MG63 (cell line): ENCODE measurements around the gene SLF1. TPM values are rescaled to one million over a fixed set of nuclear protein-coding genes. Genes with fewer than 3 reads are reported as not detected.
"Not testable (repeated sequence)": the region's sequence is repeated elsewhere in the genome, so short reads cannot be mapped to it uniquely, and the experiment has no call there.

Experiments used
- DNase-seq: peaks from one replicate; pipeline ENCODE4 v3.0.0-alpha.2; 2020
- H3K27me3 ChIP-seq: fragments of 250-450 bp; sonication (Bioruptor Pico); 2 replicates; pipeline ENCODE4 v1.5.1; 2020; ENCODE audit warnings: mild to moderate bottlenecking, moderate library complexity
- H3K36me3 ChIP-seq: fragments of 250-450 bp; sonication (Bioruptor Pico); 2 replicates; pipeline ENCODE4 v1.5.1; 2020; ENCODE audit warnings: mild to moderate bottlenecking, moderate library complexity
- H3K4me3 ChIP-seq: fragments of 250-450 bp; sonication (Bioruptor Pico); 2 replicates; pipeline ENCODE4 v1.5.1; 2020; ENCODE audit warnings: mild to moderate bottlenecking, moderate library complexity
- H3K9me3 ChIP-seq: fragments of 250-450 bp; sonication (Bioruptor Pico); 2 replicates; pipeline ENCODE4 v1.5.1; 2020; ENCODE audit warnings: mild to moderate bottlenecking, moderate library complexity
- total RNA-seq: library from RNA; depleted of rRNA; stranded (reverse); fragments of >200 nt; shearing (Covaris generic); gene quantifications from 2 replicates; pipeline ENCODE4 v1.2.3, GENCODE V29; 2014; ENCODE audit warnings: low replicate concordance; rRNA removed

Gene SLF1
- total RNA-seq = 8.6 and 16.1 TPM in 2 replicates

DNA sequence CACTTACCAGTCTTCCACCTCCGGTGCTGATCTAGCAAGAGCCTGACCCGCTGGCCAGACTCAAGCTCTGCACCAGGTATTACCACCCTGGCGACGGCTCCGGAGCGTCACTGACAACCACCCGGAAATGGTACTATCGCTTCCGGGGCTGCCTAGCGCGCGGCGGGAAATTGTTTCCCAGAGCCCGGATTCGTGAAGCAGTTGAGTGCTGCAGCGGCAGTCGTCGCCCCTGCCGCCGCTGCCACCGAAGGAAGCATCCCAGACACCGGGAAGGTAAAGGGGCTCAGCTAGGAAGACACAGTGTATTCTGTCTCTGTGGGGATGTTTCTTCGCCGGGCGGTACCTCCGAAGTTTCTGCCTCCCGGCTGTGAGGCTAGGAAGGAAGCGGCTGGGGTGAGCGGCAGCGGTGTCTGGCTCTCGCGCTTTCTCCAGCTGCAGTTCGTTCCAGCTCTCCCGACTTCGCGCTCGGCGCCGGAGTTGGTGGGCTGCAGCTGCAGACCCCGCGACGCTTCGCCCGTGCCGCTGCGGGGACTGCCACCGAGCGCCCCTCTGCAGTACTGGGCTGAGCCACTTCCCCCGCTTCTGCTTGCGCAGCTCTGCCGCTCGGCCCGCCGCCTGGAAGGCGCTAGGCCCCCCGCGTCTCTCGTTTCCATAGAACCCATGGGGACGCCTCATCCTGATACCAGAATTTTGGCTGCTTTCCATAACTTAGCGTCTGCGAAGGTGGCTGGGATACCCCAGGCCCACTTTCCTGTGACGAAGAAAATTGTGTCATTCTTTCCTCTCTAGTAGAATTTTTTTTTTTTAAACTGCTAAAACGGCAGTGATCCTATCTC, at the start of gene SLF1, which contains the start of gene KIAA0825:
SLF1 (plus strand) TSS at position 177 of the 836 bp plus-strand sequence. CDS start 10,142 bp downstream, outside the sequence.
KIAA0825 (minus strand) TSS at position 112 of the 836 bp plus-strand sequence. CDS start 81,478 bp downstream, outside the sequence.
- Histone ChIP-seq H3K36me3 (no peaks in the 10 kb centered on the region), H3K27me3 (no peaks in the 10 kb centered on the region), H3K4me3 (peak within 1 kb of the TSS; percentile 90), H3K9me3 (no peaks in the 10 kb centered on the region)
- DNase-seq = peak; percentile 95

GRCh38 chr5:94571415-94571814, 47.1 kb upstream of the SLF1 start:
- DNase-seq = no peak
- Histone ChIP-seq H3K4me3 (no peak overlapping the region), H3K9me3 (no peaks in the 10 kb centered on the region), H3K27me3 (no peaks in the 10 kb centered on the region), H3K36me3 (no peaks in the 10 kb centered on the region)

DNA sequence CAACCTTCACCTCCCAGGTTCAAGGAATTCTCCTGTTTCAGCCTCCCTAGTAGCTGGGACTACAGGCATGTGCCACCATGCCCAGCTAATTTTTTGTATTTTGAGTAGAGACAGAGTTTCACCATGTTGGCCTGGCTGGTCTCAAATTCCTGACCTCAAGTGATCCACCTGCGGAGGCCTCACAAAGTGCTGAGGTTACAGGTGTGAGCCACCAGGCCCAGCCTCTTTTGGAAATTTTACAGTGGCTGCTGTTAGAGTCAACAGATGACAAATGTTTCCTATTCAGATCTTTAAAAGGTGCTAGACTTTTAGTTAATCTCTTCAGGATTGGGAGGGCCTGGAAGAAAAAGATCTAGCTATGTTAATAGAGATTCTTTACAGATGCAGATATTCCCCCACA, 45.1 kb upstream of the SLF1 start:
- not testable (repeated sequence) for H3K36me3 ChIP-seq, H3K9me3 ChIP-seq

DNA sequence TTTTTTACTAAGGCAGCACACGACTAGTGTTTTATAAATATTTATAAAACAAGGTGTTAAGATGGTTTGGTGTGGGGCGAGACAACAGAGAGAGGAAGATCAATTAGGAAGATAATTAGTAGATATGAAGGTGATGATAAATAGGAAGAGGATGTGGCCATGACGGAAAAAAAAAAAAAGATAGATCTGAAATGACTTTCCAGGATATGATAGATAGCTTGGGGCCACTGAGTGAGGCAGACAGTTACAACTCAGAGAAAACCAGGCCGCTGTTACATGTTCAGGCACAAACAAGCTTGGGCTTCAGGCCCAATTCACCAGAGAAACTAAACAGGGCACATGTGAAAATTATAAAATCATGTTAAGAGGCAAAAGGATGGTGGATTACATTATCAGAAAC, 43.3 kb upstream of the SLF1 start:
- DNase-seq = no peak
- Histone ChIP-seq H3K27me3 (no peaks in the 10 kb centered on the region), H3K36me3 (no peaks in the 10 kb centered on the region), H3K9me3 (no peaks in the 10 kb centered on the region), H3K4me3 (no peak overlapping the region)

More for the DNA sequence above, 45.1 kb upstream of the SLF1 start:
- H3K4me3 ChIP-seq, H3K27me3 ChIP-seq, DNase-seq: not testable (repeated sequence)

DNA sequence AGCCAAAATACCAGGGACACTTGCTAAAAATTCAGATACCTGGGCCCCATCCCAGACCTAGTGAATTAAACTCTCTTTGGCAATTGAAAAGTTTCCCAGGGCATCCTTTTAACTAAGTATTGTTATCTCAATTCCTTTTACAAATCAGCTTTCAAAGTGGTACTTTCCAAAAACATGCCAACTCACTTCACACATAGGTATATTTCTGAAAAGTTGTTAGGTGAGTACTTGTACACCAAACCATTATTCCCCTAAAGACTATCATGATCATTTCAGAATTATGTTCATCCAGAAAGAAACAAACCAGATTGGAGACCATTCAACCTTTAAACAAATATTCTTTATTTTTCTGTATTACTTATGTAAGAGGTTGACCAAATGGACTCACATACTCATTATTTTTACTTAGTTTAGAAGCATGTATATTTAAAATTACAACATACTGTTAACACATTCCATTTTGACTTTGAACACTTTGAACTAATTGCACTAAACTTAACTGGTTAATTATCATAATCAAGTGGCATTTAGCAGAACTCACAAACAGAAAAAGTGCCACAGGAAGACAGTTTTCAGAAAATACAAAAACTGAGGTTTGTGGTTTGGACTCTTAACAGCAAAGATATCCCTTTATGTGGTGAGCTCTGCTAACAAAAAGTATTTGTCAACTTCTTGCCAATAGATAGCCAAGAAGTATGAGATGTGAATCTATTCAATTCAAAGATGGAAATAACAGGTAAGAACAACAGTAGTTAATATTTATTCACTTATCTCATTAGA, 40.8 kb upstream of the SLF1 start:
- Histone ChIP-seq H3K4me3 (no peak overlapping the region), H3K27me3 (no peaks in the 10 kb centered on the region), H3K9me3 (no peaks in the 10 kb centered on the region), H3K36me3 (no peaks in the 10 kb centered on the region)
- no peak for DNase-seq

DNA sequence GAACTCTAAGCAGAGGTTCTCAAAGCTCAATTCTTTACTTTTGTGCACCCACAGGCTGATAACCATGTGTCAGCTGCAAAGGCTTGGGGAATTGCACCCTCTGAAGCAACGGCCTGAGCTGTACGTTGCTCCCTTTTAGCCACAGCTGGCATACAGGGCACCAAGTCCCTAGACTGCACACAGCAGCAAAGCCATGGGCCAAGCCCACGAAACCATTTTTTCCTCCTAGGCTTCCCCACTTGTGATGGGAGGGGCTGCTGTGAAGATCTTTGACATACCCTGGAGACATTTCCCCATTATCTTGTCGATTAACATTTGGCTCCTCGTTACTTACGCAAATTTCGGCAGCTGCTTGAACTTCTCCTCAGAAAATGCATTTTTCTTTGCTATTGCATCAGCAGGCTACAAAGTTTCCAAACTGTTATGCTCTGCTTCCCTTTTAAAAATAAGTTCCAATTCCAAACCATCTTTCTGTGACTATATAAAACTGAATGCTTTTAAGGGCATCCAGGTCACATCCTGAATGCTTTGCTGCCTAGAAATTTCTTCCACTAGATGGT, 23.1 kb upstream of the SLF1 start:
- Histone ChIP-seq H3K27me3 (no peaks in the 10 kb centered on the region), H3K36me3 (no peaks in the 10 kb centered on the region), H3K4me3 (no peak overlapping the region), H3K9me3 (no peaks in the 10 kb centered on the region)
- DNase-seq = no peak

- no peak for DNase-seq
- Histone ChIP-seq H3K9me3 (no peaks in the 10 kb centered on the region), H3K36me3 (no peaks in the 10 kb centered on the region), H3K27me3 (no peaks in the 10 kb centered on the region), H3K4me3 (no peak overlapping the region)
Measured at GRCh38 chr5:94613583-94613982, 4.9 kb upstream of the SLF1 start.

DNA sequence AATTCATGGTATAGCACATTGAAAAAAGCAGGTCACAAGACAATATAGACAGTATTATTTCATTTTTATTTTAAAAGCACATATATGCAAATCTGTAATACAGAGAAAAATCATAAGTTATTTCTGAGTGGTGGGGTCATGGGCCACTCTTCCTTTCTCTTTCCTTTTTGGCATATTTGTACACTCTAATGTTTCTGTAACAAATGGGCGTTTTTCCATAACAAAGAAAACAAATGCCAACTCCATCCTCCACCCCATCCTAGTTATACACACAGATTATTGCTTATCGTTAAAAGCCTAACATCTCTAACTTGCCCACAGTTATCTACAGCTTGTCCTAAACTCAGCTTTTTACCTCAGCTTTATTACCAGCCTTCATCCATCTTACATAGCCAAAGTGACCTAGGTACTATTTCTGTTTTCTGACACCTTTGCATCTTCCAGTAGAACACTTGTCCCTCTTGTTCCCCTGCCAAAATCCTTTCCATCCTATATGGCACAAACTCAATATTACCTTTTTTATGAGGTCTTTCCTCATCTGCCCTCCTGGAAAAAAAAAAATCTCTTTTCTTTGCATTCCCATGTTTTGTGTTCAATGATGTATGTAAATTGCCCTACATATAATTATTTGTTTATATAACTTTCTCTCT, 4.2 kb upstream of the SLF1 start:
- no peaks in the 10 kb centered on the region for H3K9me3 ChIP-seq
- H3K36me3 ChIP-seq = no peaks in the 10 kb centered on the region
- no peak overlapping the region for H3K4me3 ChIP-seq
- DNase-seq = no peak
- no peaks in the 10 kb centered on the region for H3K27me3 ChIP-seq

GRCh38 chr5:94615862-94616261, 2.6 kb upstream of the SLF1 start:
- Histone ChIP-seq H3K4me3 (no peak overlapping the region), H3K27me3 (no peaks in the 10 kb centered on the region), H3K9me3 (no peaks in the 10 kb centered on the region), H3K36me3 (no peaks in the 10 kb centered on the region)
- DNase-seq = no peak

DNA sequence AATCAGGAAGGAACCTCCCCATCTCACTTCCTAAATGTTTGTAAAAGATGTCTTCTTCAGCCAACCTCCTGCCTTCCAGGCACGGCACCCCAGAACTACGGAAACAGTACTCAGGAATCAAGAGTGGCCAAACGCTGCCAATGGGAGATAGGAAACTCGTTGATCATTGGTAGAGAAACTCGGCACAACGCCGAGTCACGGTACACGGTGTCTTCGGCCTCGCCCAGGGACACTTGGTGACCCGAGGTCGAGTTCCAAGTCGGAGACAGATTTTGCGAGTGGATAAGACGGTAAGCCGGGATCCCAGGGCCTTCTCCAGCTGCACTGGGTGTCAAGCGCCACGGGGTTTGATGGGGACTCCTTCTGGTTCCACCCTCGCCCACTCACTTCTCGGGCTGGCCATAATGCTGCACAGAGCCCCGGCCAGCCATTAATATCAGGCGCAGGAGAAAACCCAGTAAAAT, 408 bp upstream of the SLF1 start:
- Histone ChIP-seq H3K27me3 (no peaks in the 10 kb centered on the region), H3K9me3 (no peaks in the 10 kb centered on the region), H3K36me3 (no peaks in the 10 kb centered on the region), H3K4me3 (peak overlapping the region; percentile 90)
- peak; percentile 62 for DNase-seq

- H3K4me3 ChIP-seq = no peak overlapping the region; the same call in 1 of the 2 replicates
Measured at GRCh38 chr5:94620256-94620655, 1.8 kb downstream of the SLF1 start.

GRCh38 chr5:94621763-94622162, 3.3 kb downstream of the SLF1 start:
- DNase-seq = no peak
- no peak overlapping the region for H3K4me3 ChIP-seq
- no peaks in the 10 kb centered on the region for H3K36me3 ChIP-seq
- H3K27me3 ChIP-seq = no peaks in the 10 kb centered on the region
- no peaks in the 10 kb centered on the region; the same call in 1 of the 2 replicates for H3K9me3 ChIP-seq

More at GRCh38 chr5:94620256-94620655, 1.8 kb downstream of the SLF1 start:
- H3K27me3 ChIP-seq = no peaks in the 10 kb centered on the region
- DNase-seq = no peak
- H3K9me3 ChIP-seq = no peaks in the 10 kb centered on the region
- no peaks in the 10 kb centered on the region for H3K36me3 ChIP-seq

GRCh38 chr5:94623011-94623410, 4.5 kb downstream of the SLF1 start:
- no peak for DNase-seq

GRCh38 chr5:94623877-94624276, 5.4 kb downstream of the SLF1 start:
- Histone ChIP-seq H3K36me3 (peaks cover 5% of the 10 kb centered on the region), H3K4me3 (no peak overlapping the region), H3K9me3 (no peaks in the 10 kb centered on the region; the same call in 1 of the 2 replicates), H3K27me3 (no peaks in the 10 kb centered on the region)
- DNase-seq = no peak

More at GRCh38 chr5:94623011-94623410, 4.5 kb downstream of the SLF1 start:
- Histone ChIP-seq H3K4me3 (no peak overlapping the region), H3K9me3 (no peaks in the 10 kb centered on the region; the same call in 1 of the 2 replicates), H3K36me3 (no peaks in the 10 kb centered on the region; the same call in 1 of the 2 replicates), H3K27me3 (no peaks in the 10 kb centered on the region)

DNA sequence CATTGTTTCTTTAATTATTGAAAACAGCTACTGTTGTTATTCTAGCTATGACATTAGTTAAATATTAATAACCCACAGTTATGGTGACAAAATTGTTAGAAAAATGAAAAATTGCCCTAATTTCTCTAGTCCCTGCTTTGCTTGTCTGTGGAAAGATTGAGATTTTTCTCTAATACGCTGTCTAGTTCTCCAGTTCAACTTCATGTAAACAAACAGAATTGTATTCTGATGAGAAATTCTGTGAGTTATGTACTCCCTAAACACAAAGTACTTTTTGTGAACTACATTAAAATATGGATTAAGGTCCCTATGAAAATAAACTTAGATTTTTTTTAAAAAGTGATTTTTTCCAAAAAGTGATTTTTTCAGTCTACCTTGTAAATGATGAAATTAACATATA, 8.7 kb downstream of the SLF1 start:
- Histone ChIP-seq H3K36me3 (peaks cover 34% of the 10 kb centered on the region), H3K4me3 (no peak overlapping the region), H3K9me3 (peaks cover 3% of the 10 kb centered on the region; the same call in 1 of the 2 replicates), H3K27me3 (no peaks in the 10 kb centered on the region)
- no peak for DNase-seq

GRCh38 chr5:94632024-94632423, 13.6 kb downstream of the SLF1 start:
- DNase-seq = no peak
- peaks cover 62% of the 10 kb centered on the region for H3K36me3 ChIP-seq
- no peaks in the 10 kb centered on the region for H3K27me3 ChIP-seq
- H3K9me3 ChIP-seq = peaks cover 9% of the 10 kb centered on the region; the same call in 1 of the 2 replicates
- no peak overlapping the region for H3K4me3 ChIP-seq
